PC-9 (cell line): ENCODE results near the gene AGAP3. TPM values are rescaled to one million over a fixed set of nuclear protein-coding genes. Genes with fewer than 3 reads are reported as not detected.

ENCODE experiments used
- BruUV-seq: library from RNA; stranded (reverse); fragments of 400-500 nt; replicated peaks from 2 replicates; lab custom pipeline; 2021; lab: Mats Ljungman, UMichigan
- CTCF ChIA-PET: fragments of 300-600 bp; sonication (Branson Sonifier 250); formaldehyde crosslinking; loops from one replicate; lab custom pipeline; 2022; ENCODE audit warnings: antibody characterized with exemption; lab: Charles Lee
- POLR2A ChIA-PET: fragments of 300-600 bp; sonication (Branson Sonifier 250); formaldehyde crosslinking; loops from one replicate; lab custom pipeline; 2022; ENCODE audit warnings: antibody characterized with exemption; ENCODE audit not compliant: unreplicated experiment; lab: Charles Lee
- DNase-seq, 2 experiments: peaks; one replicate each; pipeline versions ENCODE4 v3.0.0 to v3.0.0-alpha.2; 2015 to 2022; ENCODE audit warnings: mixed read lengths in 1 of 2
- H2AFZ ChIP-seq: fragments of 200-600 bp; sonication (generic); 2 replicates; pipeline ENCODE4 v1.8.1; 2017; ENCODE audit warnings: antibody characterized with exemption
- H3F3A ChIP-seq: fragments of 200-600 bp; sonication (generic); 2 replicates; pipeline ENCODE4 v1.8.1; 2017; ENCODE audit warnings: antibody characterized with exemption, mild to moderate bottlenecking, low read depth; ENCODE audit not compliant: insufficient read depth
- H3K27ac ChIP-seq: fragments of 200-600 bp; sonication (generic); 2 replicates; pipeline ENCODE4 v1.6.1; 2016; ENCODE audit warnings: mixed run types
- H3K27me3 ChIP-seq: fragments of 200-600 bp; sonication (generic); 2 replicates; pipeline ENCODE4 v1.6.1; 2016; ENCODE audit warnings: low read depth, mixed run types; ENCODE audit not compliant: insufficient read depth
- H3K36me3 ChIP-seq: fragments of 200-600 bp; sonication (generic); 2 replicates; pipeline ENCODE4 v1.6.1; 2016; ENCODE audit warnings: low read depth, mixed run types
- H3K4me1 ChIP-seq: fragments of 200-600 bp; sonication (generic); replicated peaks from 2 replicates; pipeline ENCODE4 v1.6.1; 2016; ENCODE audit warnings: mixed run types; ENCODE audit not compliant: insufficient read depth
- H3K4me2 ChIP-seq: fragments of 200-600 bp; sonication (generic); 2 replicates; pipeline ENCODE4 v1.6.1; 2017; ENCODE audit warnings: mixed run types
- H3K4me3 ChIP-seq: fragments of 200-600 bp; sonication (generic); 2 replicates; pipeline ENCODE4 v1.6.1; 2016; ENCODE audit warnings: mixed run types
- H3K79me2 ChIP-seq: fragments of 200-600 bp; sonication (generic); 2 replicates; pipeline ENCODE4 v1.6.1; 2017; ENCODE audit warnings: low read depth, mixed run types
- H3K9me2 ChIP-seq: fragments of 200-600 bp; sonication (generic); 2 replicates; pipeline ENCODE4 v1.8.1; 2017; ENCODE audit warnings: mild to moderate bottlenecking; ENCODE audit not compliant: insufficient read depth
- H3K9me3 ChIP-seq: fragments of 200-600 bp; sonication (generic); 2 replicates; pipeline ENCODE4 v1.8.1; 2016; ENCODE audit warnings: low read depth; ENCODE audit not compliant: insufficient read depth
- H4K20me1 ChIP-seq: fragments of 200-600 bp; sonication (generic); 2 replicates; pipeline ENCODE4 v1.8.1; 2017; ENCODE audit not compliant: insufficient read depth
- CTCF ChIP-seq: fragments of 200-600 bp; sonication (generic); conservative IDR thresholded peaks from 2 replicates; pipeline ENCODE4 v1.6.1; 2017; ENCODE audit warnings: mixed run types, antibody characterized with exemption, mild to moderate bottlenecking, moderate library complexity
- EZH2 ChIP-seq: fragments of 200-600 bp; sonication (generic); IDR thresholded peaks from 2 replicates; pipeline ENCODE4 v1.8.0; 2017; ENCODE audit warnings: antibody characterized with exemption, low read depth
- intact Hi-C: fragments of 100-400 bp; cut with micrococcal nuclease; formaldehyde crosslinking; loops from one replicate; pipeline ENCODE4 v1.10.0; 2022; ENCODE audit not compliant: unreplicated experiment
- total RNA-seq: library from RNA; stranded (reverse); gene quantifications from 2 replicates; pipeline ENCODE4 v1.2.3, GENCODE V29; 2021

The AGAP3 gene
- total RNA-seq, 1 experiment from 2014 or later: 103 TPM

GRCh38 chr7:151056283-151056665 lies 30.0 kb upstream of the AGAP3 start:
- H3K36me3 ChIP-seq: no peaks in the 10 kb centered on the region
- H3K79me2 ChIP-seq: peaks cover 18% of the 10 kb centered on the region
- no TSS peak for BruUV-seq
- H4K20me1 ChIP-seq: no peaks in the 10 kb centered on the region
- H3K27ac ChIP-seq: no peak overlapping the region
- TF ChIP-seq CTCF (no peak), EZH2 (no peak)
- no peak overlapping the region for H2AFZ ChIP-seq
- CTCF ChIA-PET: no interaction called here
- no peak for DNase-seq
- peak overlapping the region; percentile 98 for H3K4me2 ChIP-seq
- intact Hi-C loops: no loop called here
- H3K4me3 ChIP-seq: no peak overlapping the region
- POLR2A ChIA-PET: no interaction called here
- H3K27me3 ChIP-seq: no peaks in the 10 kb centered on the region
- H3K9me3 ChIP-seq: no peaks in the 10 kb centered on the region
- H3K9me2 ChIP-seq: no peaks in the 10 kb centered on the region
- peaks cover 25% of the 10 kb centered on the region for H3K4me1 ChIP-seq
- H3F3A ChIP-seq: peaks cover 30% of the 10 kb centered on the region; the same call in 1 of the 2 replicates

GRCh38 chr7:151056666-151057505 lies 29.4 kb upstream of the AGAP3 start:
- TF ChIP-seq EZH2: no peak
- TF ChIP-seq CTCF: no peak
- Histone ChIP-seq H3K27ac (no peak overlapping the region), H3F3A (peaks cover 35% of the 10 kb centered on the region; the same call in 1 of the 2 replicates), H3K9me3 (no peaks in the 10 kb centered on the region), H3K27me3 (no peaks in the 10 kb centered on the region), H3K36me3 (no peaks in the 10 kb centered on the region), H4K20me1 (no peaks in the 10 kb centered on the region; the same call in 1 of the 2 replicates), H3K4me1 (peaks cover 32% of the 10 kb centered on the region), H3K9me2 (no peaks in the 10 kb centered on the region), H2AFZ (peak overlapping the region; percentile 88), H3K4me3 (peak overlapping the region; percentile 82), H3K79me2 (peaks cover 25% of the 10 kb centered on the region), H3K4me2 (peak overlapping the region; percentile 98)
- DNase-seq: no peak
- intact Hi-C loops: no loop called here
- ChIA-PET POLR2A (interaction anchor here (1.0 kb wide), 1 partner anchor 29 kb away, joined by 3 read pairs; the partner anchor contains the start of gene ABCB8), CTCF (no interaction called here)
- no TSS peak for BruUV-seq

- POLR2A ChIA-PET: interaction anchor here (1.0 kb wide), 1 partner anchor 29 kb away, joined by 3 read pairs; the partner anchor contains the start of gene ABCB8
- Histone ChIP-seq H3K9me2 (no peaks in the 10 kb centered on the region), H3K27ac (peak within 1 kb of the TSS; percentile 41), H2AFZ (peak within 1 kb of the TSS; percentile 88), H3K36me3 (no peaks in the 10 kb centered on the region), H4K20me1 (no peaks in the 10 kb centered on the region; the same call in 1 of the 2 replicates), H3K4me3 (peak within 1 kb of the TSS; percentile 82), H3K27me3 (no peaks in the 10 kb centered on the region), H3F3A (peaks cover 41% of the 10 kb centered on the region; the same call in 1 of the 2 replicates), H3K9me3 (no peaks in the 10 kb centered on the region), H3K4me2 (peak within 1 kb of the TSS; percentile 98), H3K79me2 (peaks cover 27% of the 10 kb centered on the region), H3K4me1 (peaks cover 38% of the 10 kb centered on the region)
- DNase-seq: no peak
- CTCF ChIA-PET: no interaction called here
- BruUV-seq: no TSS peak
- intact Hi-C loops: no loop called here
- TF ChIP-seq CTCF (no peak), EZH2 (no peak)
These were observed 28.7 kb upstream of the AGAP3 start, which contains the start of gene CDK5 for GRCh38 chr7:151057506-151057988. TSS of gene CDK5 (minus strand) at chr7:151057897. CDS start at chr7:151057848, 49 bp downstream.
